Left ventricle myocardium inferior (tissue), 1 donor: ENCODE data around the gene ATG7. TPM values are rescaled to one million over a fixed set of nuclear protein-coding genes. Genes with fewer than 3 reads are reported as not detected.
"Not testable (repeated sequence)": the region's sequence is repeated elsewhere in the genome, so short reads cannot be mapped to it uniquely, and the experiment has no call there.

ENCODE experiments used
- DNase-seq: peaks from one replicate; pipeline ENCODE4 v3.0.0-alpha.2; 2020
- H3K27ac ChIP-seq: fragments of 200-600 bp; replicated peaks from 2 replicates; pipeline ENCODE4 v1.8.0; 2021
- H3K27me3 ChIP-seq: fragments of 200-600 bp; 2 replicates; pipeline ENCODE4 v1.8.0; 2021; ENCODE audit warnings: low read depth
- H3K36me3 ChIP-seq: fragments of 200-600 bp; 2 replicates; pipeline ENCODE4 v1.8.0; 2021
- H3K4me1 ChIP-seq: fragments of 200-600 bp; 2 replicates; pipeline ENCODE4 v1.8.0; 2021
- H3K4me3 ChIP-seq: fragments of 200-600 bp; 2 replicates; pipeline ENCODE4 v1.8.0; 2021; ENCODE audit warnings: mild to moderate bottlenecking, moderate library complexity
- H3K9me3 ChIP-seq: fragments of 200-600 bp; replicated peaks from 2 replicates; pipeline ENCODE4 v1.8.0; 2021
- intact Hi-C: fragments of 100-400 bp; cut with micrococcal nuclease; formaldehyde crosslinking; loops from one replicate; pipeline ENCODE4 v1.11.0; 2022
- total RNA-seq: library from RNA; stranded (reverse); fragmentation: NEBNext Ultra II Directional; extraction: Animal tissue kit (Norgen Biotek cat#: 25700); gene quantifications from one replicate; pipeline ENCODE4 v1.2.1, GENCODE V29; 2021
- TF ChIP-seq, protein P1 (sequence below): fragments of 200-600 bp; IDR thresholded peaks from 2 replicates; pipeline ENCODE4 v1.8.0; 2021; ENCODE audit warnings: antibody characterized with exemption, mild to moderate bottlenecking, borderline replicate concordance
- donor health status: DM: no; HTN: yes; CAD: no; lungs with severe emphysema.

ATG7 gene
- total RNA-seq, 1 donor from 2014 or later: 15.7 TPM

DNA sequence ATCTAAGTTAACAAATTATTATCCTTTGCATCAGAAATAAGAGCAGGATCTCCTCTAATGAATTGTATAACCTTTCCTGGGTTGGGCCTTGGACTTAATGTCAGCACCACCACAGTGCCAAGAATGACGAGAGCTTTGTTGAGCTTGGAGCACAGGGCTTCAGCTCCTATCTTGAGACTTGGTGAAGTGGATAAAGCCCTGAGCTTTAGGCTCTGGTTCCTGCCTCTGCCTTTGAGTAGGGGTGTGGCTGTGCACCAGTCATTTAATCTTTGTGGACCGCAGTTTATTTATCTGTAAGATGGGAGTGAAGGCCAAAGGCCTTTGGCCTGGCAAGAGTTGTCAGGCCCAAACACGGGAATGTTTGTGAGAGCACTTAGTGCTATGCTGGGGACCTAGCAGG is 209.4 kb downstream of the ATG7 start:
- peak; percentile 30 for DNase-seq
- TF ChIP-seq, protein P1, sequence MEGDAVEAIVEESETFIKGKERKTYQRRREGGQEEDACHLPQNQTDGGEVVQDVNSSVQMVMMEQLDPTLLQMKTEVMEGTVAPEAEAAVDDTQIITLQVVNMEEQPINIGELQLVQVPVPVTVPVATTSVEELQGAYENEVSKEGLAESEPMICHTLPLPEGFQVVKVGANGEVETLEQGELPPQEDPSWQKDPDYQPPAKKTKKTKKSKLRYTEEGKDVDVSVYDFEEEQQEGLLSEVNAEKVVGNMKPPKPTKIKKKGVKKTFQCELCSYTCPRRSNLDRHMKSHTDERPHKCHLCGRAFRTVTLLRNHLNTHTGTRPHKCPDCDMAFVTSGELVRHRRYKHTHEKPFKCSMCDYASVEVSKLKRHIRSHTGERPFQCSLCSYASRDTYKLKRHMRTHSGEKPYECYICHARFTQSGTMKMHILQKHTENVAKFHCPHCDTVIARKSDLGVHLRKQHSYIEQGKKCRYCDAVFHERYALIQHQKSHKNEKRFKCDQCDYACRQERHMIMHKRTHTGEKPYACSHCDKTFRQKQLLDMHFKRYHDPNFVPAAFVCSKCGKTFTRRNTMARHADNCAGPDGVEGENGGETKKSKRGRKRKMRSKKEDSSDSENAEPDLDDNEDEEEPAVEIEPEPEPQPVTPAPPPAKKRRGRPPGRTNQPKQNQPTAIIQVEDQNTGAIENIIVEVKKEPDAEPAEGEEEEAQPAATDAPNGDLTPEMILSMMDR: no peak
- peaks cover 9% of the 10 kb centered on the region for H3K9me3 ChIP-seq

DNA sequence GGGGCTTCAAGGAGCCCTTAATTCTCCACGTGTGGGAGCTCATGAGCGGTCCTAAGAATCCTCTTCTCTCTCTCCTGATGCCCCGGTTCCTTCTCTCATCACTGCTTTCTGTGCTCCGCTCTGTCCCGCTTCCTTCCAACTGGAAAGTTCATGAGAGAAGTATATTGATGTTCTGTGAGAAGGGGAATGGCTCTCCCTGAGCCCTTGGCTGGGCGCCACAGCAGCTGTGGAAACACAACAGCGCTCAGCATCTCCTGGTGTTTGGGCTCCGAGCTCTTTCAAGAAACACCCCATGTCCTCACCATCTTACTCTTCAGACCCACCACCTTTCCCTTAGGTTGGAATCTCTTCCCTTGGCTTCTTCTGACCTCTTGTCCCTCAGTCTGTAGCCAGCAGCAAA is 209.8 kb downstream of the ATG7 start:
- H3K4me1 ChIP-seq: peaks cover 44% of the 10 kb centered on the region
- intact Hi-C loops: no loop called here
- TF ChIP-seq, protein P1: no peak

More for the DNA sequence above, 209.4 kb downstream of the ATG7 start:
- no peak overlapping the region for H3K4me3 ChIP-seq
- no peaks in the 10 kb centered on the region for H3K36me3 ChIP-seq
- peak overlapping the region; percentile 77 for H3K27ac ChIP-seq
- H3K4me1 ChIP-seq: peaks cover 48% of the 10 kb centered on the region
- intact Hi-C loops: no loop called here
- no peaks in the 10 kb centered on the region for H3K27me3 ChIP-seq

GRCh38 chr3:11488356-11488755 is 216.2 kb downstream of the ATG7 start:
- H3K36me3 ChIP-seq, H3K27ac ChIP-seq, H3K27me3 ChIP-seq, H3K4me3 ChIP-seq, H3K4me1 ChIP-seq, DNase-seq, H3K9me3 ChIP-seq, intact Hi-C loops: not testable (repeated sequence)

More for the DNA sequence above, 209.8 kb downstream of the ATG7 start:
- H3K27me3 ChIP-seq: no peaks in the 10 kb centered on the region
- no peak overlapping the region for H3K4me3 ChIP-seq
- peaks cover 9% of the 10 kb centered on the region for H3K9me3 ChIP-seq
- DNase-seq: peak; percentile 79
- H3K36me3 ChIP-seq: no peaks in the 10 kb centered on the region
- H3K27ac ChIP-seq: peak overlapping the region; percentile 77

DNA sequence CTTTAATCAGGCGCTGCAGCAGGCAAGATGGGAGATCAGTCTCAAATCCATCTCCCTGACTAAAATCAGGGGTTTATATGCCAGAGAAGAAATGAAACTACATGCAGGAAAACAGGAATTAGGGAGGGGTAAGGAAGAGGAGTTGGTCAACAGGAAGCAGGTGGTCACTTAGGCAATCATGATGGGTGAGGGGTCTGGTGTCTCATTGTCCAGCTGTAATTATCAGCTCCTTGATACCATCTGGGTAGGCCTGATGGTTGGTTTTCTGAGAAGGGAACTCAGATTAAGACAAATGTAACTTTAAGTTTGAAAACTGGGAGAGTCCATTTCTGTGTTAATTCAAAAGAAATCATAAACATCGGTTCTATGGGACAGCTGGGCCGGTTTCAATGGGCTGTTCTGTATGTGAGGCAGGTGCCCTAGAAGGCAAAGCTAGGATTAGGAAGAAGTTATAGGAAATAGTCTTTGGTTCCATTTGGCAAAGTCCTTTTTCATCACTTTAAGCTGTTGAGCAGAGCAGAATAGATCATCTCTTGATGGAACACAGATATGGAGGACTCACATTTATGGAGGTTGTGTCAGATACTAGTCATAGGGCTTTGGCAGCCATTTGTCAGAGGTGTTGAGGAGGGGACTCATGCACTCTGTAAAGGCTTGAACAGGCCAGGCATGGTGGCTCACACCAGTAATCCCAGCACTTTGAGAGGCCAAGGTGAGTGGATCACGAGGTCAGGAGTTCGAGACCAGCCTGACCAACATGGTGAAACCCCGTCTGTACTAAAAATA is 222.1 kb downstream of the ATG7 start:
- Histone ChIP-seq H3K27ac (no peak overlapping the region), H3K4me1 (peaks cover 43% of the 10 kb centered on the region), H3K9me3 (peaks cover 5% of the 10 kb centered on the region), H3K4me3 (no peak overlapping the region), H3K36me3 (no peaks in the 10 kb centered on the region), H3K27me3 (no peaks in the 10 kb centered on the region)
- intact Hi-C loops: no loop called here
- no peak for DNase-seq
- TF ChIP-seq, protein P1: no peak

- H3K9me3 ChIP-seq: peaks cover 5% of the 10 kb centered on the region
- TF ChIP-seq, protein P1: no peak
- intact Hi-C loops: no loop called here
- H3K4me1 ChIP-seq: peaks cover 44% of the 10 kb centered on the region
- no peaks in the 10 kb centered on the region for H3K36me3 ChIP-seq
- no peak overlapping the region for H3K4me3 ChIP-seq
- peak overlapping the region; percentile 16 for H3K27ac ChIP-seq
- DNase-seq: no peak
- H3K27me3 ChIP-seq: no peaks in the 10 kb centered on the region
These were observed 223.9 kb downstream of the ATG7 start for GRCh38 chr3:11495948-11496557.

DNA sequence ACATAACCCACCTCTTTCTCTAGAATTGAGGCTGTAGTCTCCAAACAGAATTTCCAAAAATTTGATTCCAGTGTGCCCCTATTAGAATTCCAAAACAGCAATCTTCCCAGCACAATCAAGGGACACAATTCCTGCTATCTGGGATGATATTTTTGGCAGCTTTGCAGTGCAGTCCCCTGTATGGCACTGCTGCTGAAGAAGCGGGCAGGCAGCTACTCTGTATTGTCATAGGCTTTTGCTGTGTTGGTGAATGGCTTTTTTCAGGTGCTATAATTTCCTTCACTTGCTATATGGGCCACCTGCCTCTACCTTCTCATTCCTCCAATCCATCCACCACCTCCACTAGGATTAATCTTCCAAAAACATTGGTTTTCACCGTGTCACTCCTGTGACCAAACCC is 226.0 kb downstream of the ATG7 start:
- Histone ChIP-seq H3K27me3 (no peaks in the 10 kb centered on the region), H3K4me3 (no peak overlapping the region), H3K27ac (peak overlapping the region; percentile 41), H3K36me3 (no peaks in the 10 kb centered on the region), H3K4me1 (peaks cover 38% of the 10 kb centered on the region), H3K9me3 (peaks cover 5% of the 10 kb centered on the region)
- no peak for DNase-seq
- TF ChIP-seq, protein P1: no peak
- intact Hi-C loops: no loop called here
